Stimulated activated CD8-positive, alpha-beta memory T cell treated with anti-CD3 and anti-CD28 coated beads, Interleukin-7, amount 100 ng/mL, for 48 hours (primary cell): Measurements from ENCODE around the gene CHGA.

Experiments
- DNase-seq, 2 donors: peaks; one replicate each; pipeline ENCODE4 v3.0.0-alpha.2; 2020; ENCODE audit warnings: low read depth in 1 of 2; ENCODE audit errors: extremely low read depth in 1 of 2

The CHGA gene

DNA sequence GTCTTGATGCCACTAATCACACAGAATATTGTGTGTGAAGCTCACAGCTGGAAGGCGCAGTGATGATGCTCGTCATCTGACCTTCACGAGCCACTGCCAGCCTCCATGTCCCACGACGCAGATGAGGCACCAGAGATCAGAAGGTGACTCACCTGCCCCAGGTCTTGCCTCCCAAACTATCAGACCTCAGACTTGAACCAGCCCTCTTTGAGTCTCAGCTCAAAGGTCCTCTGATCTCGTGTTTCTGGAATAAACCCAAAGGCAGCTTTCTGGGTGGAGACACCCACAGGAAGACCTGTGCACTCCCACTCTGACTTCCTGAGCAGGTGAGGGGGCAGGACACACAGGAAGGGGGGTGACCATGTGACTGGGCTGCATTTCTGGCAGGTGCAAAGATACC, 19.6 kb upstream of the CHGA start:
- DNase-seq: peak in 1 of 2 donors; percentile 20

DNA sequence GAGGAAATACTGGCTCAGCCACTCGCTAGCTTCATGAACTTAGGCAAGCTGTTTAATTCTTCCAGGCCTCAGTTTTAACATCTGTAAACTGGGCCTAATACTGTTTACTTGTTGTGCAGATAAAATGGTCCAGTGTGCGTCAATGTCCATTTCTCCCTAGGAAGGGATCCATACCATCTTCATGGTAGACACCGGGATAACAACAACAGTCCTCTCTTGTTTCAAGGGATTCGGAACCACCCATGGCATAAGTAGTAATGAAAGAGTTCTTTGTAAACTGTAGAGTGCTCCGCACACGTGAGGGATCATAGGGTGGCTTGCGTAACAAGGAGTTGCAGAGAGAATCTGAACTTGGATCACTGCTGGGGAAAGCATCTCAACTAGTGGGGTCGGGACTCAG, 17.3 kb upstream of the CHGA start:
- no peak for DNase-seq

DNA sequence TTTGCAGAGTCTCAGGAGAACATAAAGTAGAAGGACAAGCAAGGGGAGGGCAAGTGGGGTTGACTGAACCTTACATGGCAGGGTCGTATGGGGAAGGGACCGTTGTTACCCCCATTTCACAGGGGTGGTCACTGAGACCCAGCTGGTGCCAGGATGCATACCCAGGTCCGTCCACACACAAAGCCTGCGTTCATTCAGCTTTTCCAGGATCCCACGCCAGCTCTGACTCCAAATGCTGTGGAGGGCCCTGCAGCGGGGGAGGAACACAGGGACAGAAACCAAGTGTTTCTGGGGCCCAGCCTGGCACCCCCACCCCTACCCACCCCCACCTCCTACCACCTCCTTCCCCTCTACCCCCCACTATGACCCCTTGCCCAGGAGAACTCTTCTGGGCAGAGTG, 16.5 kb upstream of the CHGA start:
- no peak for DNase-seq

DNA sequence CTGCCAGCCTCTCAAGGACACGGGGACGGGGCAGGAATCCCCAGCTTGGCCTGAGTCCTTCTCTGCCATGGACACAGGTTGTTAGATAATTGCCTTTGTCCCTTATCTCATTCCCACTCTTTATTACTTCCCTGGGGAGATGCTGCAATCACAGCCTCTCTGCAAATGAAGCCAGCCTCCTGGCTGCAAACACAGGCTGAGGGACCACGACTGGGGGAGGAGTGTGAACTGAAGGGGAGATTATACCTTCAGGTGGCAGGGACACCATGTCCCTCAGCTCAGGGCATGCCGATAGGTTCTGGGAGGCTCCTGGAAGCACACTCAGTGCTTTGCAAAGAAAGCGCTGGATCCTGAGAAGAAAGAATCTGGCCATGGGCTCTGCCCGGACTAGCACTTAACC, 16.1 kb upstream of the CHGA start:
- DNase-seq: no peak

DNA sequence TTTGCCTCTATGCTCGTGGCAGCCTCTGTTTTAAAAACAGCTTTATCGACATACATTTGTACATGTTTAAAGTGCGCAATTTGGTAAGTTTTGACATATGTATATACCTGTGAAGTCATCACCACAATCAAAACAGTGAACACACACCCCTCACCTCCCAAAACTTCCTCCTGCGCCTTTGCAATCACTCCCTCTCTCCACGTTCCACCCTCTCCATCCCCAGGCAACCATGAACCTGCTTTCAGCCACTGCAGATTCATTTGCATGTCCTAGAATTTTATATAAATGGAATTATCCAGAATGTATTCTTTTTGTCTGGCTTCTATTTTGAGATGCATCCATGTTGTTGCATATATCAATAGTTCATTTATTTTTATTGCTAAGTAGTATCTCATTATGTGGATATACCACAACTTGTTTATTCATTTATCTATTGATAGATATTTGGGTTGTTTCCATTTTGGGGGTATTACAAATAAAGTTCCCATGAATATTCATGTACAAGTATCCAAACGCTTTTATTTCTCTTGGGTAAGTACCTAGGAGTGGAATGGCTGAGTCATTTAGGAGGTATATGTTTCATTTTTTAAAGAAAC, 15.5 kb upstream of the CHGA start:
- DNase-seq: no peak

DNA sequence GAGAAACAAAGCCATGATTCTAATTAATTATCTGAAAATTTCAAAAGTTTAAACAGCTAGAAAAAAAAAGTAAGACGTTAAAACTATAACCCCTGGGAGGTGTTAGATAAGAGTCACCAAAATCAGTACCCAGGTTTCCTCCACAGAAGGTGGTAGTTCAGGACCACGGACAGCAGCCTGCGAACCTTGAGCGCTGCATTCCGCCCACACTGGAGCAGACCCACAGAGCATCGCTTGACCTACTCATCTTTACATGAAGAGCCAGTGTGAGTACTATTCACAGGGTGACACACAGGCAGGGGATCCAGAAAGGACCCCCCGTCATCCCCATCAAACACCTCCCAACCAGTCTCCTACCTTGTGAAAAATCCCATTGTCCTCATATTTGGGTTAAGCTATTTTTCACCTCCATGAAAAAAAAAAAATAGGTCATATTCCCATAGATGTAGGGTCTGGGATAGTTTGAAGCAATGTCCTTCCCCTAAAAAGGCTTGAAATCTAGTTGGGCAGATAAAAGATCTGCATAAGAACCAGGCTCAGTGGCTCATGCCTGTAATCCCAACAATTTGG, 8.8 kb upstream of the CHGA start:
- DNase-seq: peak in 1 of 2 donors; percentile 23

DNA sequence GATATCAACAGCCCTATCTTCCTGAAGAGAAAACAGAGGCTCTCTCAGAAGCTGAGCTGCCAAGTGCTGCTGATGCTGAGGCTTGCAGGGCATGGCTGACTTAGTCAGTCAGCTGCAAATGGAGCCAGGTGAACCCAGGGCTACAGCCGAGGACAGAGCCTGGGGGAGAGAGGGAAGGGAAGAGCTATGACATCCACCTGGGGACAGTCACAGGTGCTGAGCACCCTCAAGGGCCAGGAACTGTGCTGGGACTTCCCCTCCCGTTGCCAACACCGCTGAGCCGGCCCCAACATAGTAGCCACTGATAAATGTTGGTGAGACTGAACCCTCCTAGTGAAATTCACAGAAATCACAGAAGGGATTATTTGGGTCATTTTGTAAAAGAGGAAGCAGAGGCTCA, 6.7 kb upstream of the CHGA start:
- DNase-seq: no peak

DNA sequence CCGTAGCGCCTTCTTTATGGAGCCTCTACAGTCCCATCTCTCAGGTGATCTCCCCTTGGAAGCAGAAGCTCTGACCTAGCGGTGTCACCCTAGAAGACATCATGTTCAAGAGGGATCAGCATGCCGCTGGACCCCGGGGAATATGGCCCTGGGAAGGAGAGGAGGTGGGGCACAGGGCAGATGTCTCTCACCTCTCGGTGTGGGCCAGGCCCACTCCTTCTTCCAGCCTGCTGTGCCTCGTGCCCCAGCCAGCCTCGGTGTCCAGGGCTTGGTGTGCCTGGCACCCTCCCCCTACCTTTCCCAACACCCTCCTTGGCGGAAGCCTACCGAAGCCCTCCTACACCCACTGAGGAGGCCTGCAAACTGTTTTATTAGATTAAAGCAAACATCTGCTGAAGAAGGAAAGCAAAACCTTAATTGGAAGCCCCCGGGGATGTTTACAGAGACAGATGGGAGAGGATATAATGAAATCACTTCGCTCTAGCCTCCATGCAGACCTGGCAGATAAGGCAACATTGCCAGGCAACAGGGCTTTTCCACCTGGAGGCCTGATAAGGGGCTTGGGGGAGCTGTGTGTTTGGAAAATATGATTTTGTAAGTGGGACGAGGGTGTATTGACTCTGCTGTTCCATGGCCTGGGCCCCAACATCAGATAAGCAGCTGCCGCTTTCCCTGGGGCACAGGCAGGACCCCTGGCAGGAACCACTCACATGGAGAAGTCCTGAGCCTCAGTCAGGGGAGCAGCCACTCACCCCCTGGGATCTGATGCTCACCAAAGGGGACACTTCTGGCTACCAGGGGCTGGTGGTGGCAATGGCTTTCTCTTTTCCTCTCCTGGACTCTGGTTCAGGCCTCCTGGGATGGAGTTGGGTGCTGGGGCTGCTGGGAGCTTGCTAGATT, 5.7 kb upstream of the CHGA start:
- no peak for DNase-seq

DNA sequence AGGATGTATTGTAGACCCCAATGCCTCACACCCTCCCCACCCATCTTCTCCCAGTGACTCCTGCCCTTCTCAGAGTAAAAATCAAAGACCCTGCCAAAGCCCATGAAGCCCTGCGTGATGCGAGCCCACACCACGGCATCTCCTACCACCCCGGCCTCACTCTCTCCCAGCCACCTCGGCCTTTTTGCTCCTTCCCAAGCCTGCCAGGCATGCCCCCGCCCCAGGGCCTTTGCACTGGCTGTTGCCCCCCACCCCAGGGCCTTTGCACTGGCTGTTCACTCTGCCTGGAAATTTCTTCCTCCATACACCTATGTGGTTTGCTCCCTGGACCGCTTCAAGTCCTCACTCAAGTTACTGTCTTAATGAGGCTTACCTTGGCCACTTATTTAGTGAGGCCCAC, 5.0 kb upstream of the CHGA start:
- DNase-seq: no peak

DNA sequence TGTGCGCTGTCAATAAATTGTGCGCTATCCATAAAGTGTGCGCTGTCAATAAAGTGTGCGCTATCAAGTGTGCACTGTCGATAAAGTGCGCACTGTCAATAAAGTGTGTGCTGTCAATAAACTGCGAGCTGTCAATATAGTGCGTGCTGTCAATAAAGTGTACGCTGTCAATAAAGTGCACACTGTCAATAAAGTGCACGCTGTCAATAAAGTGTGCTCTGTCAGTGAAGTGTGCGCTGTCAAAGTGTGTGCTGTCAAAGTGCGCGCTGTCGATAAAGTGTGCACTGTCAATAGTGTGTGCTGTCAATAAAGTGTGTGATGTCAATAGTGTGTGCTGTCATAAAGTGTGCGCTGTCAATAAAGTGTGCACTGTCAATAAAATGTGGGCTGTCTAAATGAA, 2.9 kb upstream of the CHGA start:
- DNase-seq: no peak

DNA sequence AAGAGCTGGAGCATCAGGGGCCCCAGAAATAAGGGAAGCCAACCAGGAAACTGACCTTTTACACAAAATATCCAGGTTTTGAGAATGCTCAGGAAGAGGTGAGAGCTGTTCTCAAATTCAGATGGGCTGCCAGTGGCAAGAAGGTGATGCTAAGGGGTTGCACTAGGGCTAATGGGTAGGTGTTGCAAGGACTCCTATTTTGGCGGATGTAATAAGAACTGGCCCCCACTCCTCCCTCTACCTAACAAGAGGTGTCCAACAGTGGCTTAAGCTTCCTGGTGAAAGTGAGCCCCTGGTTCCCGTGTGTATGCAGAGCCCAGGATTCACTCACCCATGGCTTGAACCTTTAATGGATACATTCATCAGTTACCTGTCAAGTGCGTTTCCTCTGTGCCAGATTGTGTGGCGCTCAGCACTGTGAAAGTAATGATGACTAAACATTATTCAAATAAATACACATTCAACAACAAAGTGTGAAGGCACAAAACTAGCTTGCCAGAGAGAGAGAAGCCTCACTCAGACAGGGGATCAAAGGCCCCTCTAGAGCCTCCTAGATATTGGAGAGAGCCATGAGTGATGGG, 705 bp upstream of the CHGA start:
- DNase-seq: no peak

DNA sequence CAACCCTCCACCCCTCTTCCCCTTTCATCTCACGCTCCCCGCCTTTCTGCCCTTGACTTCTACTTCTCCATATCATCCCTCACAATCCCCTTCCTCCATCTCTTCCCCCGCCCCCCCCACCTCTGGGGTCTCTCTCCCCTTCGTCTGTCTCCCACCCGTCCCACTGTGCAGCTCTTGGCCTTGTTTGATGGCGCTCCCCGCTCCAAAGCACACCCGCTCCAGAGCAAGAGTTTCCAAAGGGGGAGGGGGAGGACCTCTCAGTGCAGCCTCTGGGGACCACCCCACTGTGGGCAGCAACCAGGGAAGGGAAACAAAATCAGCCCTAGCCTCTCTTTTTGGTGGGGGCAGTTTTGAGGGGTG, 774 bp downstream of the CHGA start:
- DNase-seq: no peak

DNA sequence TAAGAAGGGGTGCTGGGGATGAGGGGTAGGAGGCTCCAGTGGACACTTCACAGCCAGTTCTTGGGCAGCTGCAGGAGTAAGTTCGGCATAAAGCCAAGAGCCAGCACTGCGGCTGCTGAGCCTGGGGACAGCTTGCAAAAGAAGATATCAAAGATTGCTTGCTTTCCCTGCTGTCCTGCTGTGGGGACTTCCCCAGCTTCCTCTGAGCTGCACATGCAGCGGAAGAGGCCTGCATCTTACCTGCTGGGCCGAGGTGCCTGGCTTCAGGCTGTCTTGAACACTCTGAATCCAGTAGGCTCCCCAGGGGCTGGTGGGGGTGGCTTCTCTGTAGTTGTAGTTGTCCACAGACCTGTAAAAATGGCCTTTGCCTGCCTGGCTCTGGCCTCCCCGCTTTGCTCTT, 1.3 kb downstream of the CHGA start:
- no peak for DNase-seq

DNA sequence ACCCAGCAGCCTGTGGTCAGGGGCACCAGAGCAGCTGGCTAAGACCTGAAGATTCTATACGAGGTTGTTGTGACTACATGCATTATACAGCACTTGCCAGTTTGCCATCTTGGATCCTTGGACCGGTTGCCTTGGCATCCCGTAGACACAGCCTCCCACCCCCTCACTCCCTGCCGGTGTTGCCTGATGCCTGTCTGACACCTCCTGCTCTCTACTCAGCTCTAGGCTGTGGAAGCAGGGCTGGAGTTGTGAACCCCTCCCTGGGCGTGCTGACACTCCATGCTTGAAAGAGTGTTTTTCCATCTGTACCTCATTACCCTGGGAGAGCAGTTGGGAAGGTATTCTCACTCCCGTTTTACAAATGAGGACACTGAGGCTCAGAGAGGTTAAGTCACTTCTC, 2.5 kb downstream of the CHGA start:
- no peak for DNase-seq

DNA sequence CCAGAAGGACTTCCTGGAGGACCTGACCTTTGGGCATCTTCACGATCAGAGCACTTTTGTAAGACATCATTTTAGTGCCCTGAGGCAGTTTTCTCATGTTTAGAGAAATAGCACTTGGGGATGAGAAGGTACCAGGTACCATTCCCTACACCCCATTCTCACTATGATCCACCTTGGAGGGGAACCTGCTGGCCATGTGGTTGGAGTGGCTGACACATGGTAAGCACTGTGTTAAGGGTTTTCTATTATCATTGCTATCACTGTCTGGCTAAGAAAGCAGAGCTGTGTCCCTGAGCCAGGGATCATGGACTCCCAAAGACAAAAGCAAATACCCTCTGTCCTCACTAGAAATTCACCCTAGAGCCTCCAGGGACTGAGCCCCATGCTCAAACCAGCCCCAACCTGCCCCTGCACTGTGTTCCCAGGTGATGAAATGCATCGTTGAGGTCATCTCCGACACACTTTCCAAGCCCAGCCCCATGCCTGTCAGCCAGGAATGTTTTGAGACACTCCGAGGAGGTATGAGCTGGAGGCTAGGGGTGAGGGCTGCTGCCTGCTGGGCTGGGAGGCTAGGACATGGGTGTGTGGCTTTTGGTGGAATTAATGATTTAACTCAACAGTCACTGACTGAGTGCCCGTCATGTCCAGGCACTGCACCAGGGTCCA, 3.4 kb downstream of the CHGA start:
- no peak for DNase-seq

DNA sequence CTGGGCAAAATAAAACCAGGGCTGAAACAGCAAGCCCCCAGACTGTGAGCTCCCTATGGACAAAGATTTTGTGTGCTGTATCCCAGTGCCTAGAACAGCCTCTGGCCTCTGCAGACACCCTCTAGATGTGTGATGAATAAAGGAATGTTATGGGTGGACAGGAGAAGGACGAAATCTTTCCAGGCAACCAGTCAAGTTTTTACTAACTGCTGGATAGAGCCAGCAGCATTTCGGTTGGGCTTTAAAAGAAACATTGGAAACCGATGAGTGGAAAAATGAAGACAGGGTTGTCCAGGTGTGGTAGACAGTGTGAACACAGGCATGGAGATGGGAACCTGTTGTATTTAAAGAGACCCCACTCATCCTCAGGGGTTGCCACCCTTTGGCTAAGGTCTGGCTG, 4.0 kb downstream of the CHGA start:
- DNase-seq: no peak

DNA sequence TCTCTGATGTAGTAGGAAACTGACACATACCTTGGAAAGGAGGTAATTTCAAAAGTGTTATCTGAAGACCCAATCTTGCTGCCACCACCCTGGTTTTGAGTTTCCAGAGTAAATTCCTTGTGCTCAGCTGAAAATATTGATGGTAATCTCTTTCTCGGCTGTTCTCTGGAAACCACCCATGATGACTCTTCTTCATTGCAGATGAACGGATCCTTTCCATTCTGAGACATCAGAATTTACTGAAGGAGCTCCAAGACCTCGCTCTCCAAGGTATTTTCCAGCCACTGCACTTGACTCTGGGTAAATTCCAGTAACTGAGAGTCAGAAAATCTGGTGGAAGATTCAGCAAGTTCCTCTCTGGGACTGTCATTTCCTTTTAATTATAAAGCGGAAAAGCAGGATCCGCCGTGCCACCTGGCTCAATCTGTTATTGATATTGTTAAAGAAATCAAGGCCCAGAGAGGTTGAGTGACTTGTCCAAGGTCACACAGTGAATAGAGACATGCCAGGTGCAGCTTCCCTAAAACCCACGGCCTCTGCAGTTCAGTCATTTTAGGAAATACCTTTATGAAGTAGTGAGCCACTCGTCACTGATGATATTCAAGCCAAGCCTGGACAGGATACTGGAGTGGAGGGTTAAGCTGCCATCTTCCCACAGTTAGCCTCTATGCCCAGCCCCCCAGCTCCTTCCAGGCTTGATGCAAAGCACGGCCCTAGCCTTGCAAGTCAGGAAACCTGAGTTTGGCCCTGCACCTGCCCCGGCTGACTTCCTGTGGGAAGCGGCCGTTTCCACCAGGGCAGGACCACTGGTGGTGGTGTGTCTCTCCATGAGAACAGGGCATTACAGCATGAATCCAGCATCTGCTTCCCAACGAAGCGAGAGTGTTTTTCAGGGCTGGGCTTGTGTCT, 4.7 kb downstream of the CHGA start:
- no peak for DNase-seq

DNA sequence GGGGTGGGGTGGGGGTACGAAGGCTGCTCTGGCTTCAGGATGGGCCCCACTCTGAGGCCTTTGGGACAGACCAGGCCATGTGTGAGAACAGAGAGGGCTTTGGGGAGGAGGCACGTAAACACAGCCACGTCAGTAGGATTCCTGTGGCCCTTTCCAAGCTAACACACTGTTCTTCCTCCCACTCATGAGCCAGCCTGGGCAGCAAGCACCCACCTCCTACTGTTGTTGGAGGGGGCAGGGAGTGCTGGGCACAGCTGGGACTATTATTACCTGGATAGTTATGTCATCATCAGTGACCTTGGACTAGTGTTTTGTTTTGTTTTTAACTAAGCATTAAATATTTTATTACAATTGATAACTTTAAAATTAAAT, 5.3 kb downstream of the CHGA start:
- no peak for DNase-seq

DNA sequence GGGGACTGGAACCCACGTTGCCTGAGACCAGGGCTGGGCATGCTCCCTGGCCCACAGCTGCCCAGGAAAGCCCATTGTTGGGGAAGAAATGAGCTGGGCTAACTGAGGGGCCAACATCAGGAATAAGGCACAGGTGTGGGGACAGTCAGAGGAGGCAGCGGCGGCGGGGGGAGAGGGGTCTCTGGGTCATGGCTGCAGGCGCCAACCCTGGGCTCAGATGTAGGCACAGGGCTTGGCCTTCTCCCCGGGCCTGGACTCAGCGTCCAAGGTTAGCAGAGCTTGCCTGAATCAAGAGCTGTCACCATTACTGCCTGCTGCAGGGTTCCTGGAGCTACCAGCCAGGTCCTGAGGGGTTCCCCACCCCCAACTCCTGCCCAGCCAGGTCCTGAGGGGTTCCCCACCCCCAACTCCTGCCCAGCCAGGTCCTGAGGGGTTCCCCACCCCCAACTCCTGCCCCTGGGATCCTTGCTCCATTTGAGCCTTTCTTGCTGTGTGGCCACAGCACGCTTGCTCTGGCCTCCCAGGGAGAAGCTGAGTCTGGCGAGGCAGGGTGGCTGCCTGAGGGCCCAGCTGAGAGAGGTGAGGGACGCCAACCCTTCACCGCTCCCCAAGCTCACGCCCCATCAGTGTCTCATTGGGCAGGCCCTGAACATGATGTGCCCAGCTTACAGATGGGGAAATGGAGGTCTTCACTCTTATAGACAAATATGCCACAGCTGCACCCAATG, 6.2 kb downstream of the CHGA start:
- DNase-seq: no peak
